GM04503 (cell line): ENCODE measurements around the gene PTPN6.

Experiments
- DNase-seq: peaks from one replicate; pipeline ENCODE4 v3.0.0-alpha.2; 2012; ENCODE audit warnings: low read depth

PTPN6 gene

GRCh38 chr12:6941782-6942181 is 9.4 kb upstream of the PTPN6 start:
- no peak for DNase-seq

GRCh38 chr12:6942331-6942665 is 8.9 kb upstream of the PTPN6 start:
- DNase-seq = no peak

GRCh38 chr12:6943389-6943721 is 7.8 kb upstream of the PTPN6 start:
- DNase-seq = no peak

GRCh38 chr12:6943722-6944380 is 7.3 kb upstream of the PTPN6 start, which contains the start of the genes C12orf57 and RNU7-1:
Gene C12orf57 (plus strand): TSS chr12:6944022. CDS start chr12:6944122, 100 bp downstream.
Gene RNU7-1 (plus strand): TSS chr12:6943816.
- no peak for DNase-seq

GRCh38 chr12:6944381-6945186 is 6.6 kb upstream of the PTPN6 start:
- DNase-seq = no peak

GRCh38 chr12:6945613-6946012 is 5.5 kb upstream of the PTPN6 start:
- no peak for DNase-seq

GRCh38 chr12:6946033-6946919 is 4.9 kb upstream of the PTPN6 start:
- no peak for DNase-seq

GRCh38 chr12:6946920-6947374 is 4.2 kb upstream of the PTPN6 start:
- no peak for DNase-seq

GRCh38 chr12:6947615-6948014 is 3.5 kb upstream of the PTPN6 start:
- DNase-seq = no peak

GRCh38 chr12:6948873-6949594 is 2.1 kb upstream of the PTPN6 start:
- no peak for DNase-seq

GRCh38 chr12:6950401-6950801 is 755 bp upstream of the PTPN6 start:
- no peak for DNase-seq

GRCh38 chr12:6951551-6952120 is 480 bp downstream of the PTPN6 start:
- no peak for DNase-seq

- DNase-seq = no peak
Measured at GRCh38 chr12:6952121-6952862, 1.1 kb downstream of the PTPN6 start.

- DNase-seq = no peak
Measured at GRCh38 chr12:6952863-6953441, 1.8 kb downstream of the PTPN6 start.

GRCh38 chr12:6953442-6954315 is 2.5 kb downstream of the PTPN6 start:
- no peak for DNase-seq

GRCh38 chr12:6954316-6955107 is 3.4 kb downstream of the PTPN6 start:
- DNase-seq = no peak

GRCh38 chr12:6955108-6956020 is 4.2 kb downstream of the PTPN6 start:
- no peak for DNase-seq
